ENCODE measurements around the gene GUCD1.
"Not testable (repeated sequence)": the region's sequence is repeated elsewhere in the genome, so short reads cannot be mapped to it uniquely, and the experiment has no call there.

GUCD1 gene

GRCh38 chr22:24554313-24555164 is at the start of gene GUCD1:
Gene GUCD1 (minus strand): TSS chr22:24555138. CDS start chr22:24554991, 147 bp downstream.
- no peak for DNase-seq

GRCh38 chr22:24603770-24604629 is 49.1 kb upstream of the GUCD1 start:
- not testable (repeated sequence) for DNase-seq

DNA sequence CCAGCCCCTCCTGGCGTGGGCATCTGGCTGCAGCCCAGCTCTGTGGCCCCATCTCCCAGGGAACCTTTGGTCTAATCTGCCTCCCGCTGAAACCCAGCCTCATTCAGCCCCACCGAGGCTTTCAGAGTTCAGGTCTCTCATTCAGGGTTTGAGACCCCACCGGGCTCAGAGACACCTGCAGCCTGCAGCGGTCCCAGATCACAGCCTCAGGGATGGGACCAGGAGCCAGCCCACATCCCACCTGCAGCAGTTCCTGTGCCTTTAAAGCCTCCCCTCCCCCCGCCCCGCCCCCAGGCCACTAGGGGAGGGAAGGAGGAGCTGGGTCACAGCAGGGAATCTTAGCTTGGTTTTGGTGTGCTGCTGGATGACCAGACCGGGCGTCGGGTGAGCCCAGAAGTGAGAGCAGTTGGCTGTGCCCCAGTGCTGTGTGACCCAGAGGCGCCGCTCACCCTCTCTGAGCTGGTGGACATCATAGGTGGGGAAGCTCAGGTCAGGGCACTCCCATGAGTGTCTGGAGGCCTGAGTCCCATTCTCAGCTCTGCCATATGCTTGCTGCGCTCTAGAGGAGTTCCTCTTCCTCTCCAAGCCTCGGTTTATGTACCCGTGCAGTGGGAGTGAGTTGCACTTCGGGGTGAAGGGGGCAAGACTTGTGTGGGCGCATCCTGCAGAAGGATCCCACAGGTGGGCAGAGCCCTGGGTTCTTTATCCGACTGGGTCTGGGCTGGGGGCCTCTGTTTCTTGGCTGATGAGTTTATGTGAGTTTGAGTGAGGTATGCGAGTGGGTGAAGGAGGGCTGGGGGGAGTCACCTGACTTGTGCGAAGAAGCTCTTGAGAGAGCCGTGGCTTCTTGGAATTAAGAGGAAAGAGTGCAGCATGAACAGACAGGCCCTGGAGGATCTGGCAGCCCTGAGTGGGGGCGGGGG is 48.2 kb upstream of the GUCD1 start, which contains the start of gene GGT1:
Gene GGT1, plus strand, starts transcription at position 347 of the 923 bp plus-strand sequence. CDS start 7,889 bp downstream, outside the sequence.
- not testable (repeated sequence) for DNase-seq

DNA sequence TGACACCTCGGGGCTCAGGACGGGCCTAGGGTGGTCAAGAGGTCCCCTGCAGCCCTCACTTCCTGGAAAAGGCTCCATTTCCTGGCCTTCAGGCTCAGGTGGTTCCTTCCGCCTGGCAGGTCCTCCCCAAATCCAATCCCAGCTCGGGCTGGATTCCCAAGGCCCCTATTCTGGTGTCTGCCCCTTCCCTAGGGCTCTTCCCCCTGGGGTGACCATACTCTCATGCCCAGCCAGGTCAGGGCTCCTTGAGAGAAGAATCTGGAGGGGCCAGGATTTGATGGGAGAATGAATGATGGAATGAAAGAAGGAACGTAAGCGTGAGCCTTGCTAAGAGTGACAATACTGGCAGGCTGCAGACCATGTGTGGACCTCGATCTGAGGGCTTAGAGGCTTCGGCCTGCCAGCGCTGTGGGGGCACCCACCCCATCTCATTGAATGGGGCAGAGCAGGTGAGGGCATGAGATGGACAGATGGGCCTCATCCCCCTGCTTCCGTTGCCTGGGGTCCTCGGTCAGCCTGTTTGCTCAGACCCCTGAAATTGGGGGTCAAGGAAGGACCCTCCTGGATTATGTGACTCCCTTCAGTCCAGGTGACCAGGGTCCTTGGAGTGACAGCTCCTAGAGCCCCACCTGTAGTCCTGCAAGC is 47.3 kb upstream of the GUCD1 start:
- not testable (repeated sequence) for DNase-seq

DNA sequence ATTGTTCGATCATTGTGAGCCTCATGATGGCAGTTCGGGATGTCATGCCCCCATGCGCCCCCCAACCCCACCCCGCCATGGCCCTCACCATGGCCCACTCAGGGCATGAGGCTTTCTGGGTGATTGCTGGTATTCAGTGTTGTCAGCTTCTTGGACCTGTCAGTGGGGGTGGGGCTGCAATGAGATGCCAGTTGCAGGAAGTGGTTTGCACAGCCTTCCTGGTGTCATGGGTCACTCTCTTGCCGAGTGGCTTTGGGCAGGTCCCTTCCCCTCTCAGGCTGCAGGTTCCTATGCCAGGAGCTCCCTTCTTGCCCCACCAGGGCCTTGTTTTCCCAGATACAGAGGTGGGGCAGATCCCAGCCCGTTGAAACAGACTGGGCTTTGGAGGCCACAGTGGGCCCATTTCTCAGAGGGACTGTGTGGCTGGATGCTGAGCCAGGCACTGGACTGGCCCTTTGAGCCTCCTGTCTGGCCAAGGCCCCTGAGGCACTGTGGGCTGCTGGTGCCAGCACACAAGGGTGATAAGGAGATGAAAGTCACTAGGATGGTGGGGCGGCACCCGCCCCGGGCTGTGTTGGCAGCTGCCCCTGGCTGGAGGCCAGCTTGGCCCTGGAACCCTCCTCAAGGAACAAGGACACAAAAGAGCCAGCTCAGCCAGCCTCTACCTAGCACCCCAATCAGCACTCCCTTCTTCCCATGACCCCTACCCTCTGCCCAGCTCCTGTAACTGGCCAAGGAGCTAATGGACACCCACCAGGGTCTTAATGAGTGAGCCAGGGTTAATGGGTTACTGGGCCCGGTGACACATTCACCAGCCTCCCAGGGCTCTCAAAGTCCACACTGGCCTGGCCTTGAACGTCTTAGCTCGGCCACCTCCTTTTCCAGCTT is 46.5 kb upstream of the GUCD1 start:
- DNase-seq: no peak

- not testable (repeated sequence) for DNase-seq
Measured at GRCh38 chr22:24599958-24600715, 45.2 kb upstream of the GUCD1 start.

DNA sequence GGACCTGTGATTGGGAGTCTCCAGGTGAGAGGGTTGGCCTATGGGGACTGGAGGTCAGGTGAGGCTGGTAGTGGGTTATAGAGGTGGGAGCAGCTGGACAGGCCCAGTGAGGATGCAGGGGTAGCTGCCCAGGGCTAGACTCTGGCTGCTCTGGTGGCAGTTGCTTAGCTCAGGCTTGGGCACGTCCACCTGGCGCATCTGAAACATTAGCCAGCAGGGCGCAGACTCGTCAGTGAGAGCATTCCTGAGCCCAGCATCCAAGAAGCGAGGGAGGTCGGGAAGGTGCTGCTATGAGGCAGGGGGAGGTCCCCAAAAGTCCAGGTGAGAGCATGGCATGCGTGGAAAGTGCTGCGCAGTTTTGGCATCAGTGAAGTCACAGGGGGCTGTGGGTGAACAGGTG is 44.6 kb upstream of the GUCD1 start:
- DNase-seq: no peak

- DNase-seq: not testable (repeated sequence)
Measured at GRCh38 chr22:24597076-24597475, 42.1 kb upstream of the GUCD1 start.

GRCh38 chr22:24595863-24596262 is 40.9 kb upstream of the GUCD1 start:
- DNase-seq: no peak

DNA sequence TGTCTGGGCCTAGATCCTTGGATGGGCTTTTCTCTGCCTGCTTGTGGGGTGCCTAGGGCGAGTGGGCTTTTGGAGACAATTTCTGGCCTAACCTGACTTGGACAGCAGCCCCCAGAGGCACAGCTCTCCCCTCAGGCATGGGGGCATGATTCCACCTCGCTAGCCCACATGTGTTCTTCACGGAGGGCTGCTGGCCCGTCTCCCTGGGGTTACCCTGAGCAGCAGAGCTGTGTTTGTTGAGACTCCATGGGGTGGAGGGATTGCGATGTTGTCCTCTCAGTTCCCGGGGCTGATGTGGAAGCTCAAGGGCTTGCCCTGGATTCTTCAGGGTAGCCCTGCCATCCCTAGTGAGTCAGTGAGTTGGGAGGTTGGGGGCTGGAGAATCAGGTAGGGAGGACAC is 40.3 kb upstream of the GUCD1 start:
- DNase-seq: no peak

- no peak for DNase-seq
Measured at GRCh38 chr22:24594569-24595120, 39.7 kb upstream of the GUCD1 start.

DNA sequence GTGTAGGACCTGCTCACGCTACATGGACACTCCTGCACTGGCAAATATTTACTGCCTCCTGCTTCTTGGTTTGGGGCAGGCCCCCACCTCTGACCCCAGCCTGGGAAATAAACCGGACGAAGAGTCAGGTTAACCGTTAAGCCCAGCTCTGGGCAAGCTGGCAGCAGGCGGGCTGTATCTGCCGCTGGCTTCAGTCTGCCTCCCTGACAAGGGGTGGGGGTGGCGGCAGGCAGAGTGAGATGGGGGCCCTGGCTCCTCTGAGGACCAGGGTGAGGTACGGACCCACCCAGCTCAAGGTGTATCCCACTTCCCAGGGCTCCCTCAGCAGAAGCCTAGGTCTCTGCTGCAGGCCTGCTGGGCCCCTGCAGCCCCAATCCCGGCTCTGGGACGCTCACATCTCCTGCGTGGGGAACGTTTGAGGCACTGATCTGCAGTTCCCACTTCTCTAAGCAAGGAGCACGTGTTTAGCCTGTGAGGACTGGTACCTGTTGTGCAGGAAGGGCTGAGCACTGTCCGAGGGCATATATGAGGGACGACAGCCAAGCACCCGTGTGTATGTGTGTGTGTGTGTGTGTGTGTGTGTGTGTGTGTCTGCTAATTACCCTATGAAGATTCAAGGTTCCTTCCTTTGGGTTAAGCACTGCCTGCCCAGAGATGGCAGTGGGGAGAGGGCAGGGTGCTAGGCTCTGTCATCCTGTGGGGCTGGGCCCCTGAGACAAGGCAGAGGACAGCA is 39.1 kb upstream of the GUCD1 start:
- DNase-seq: no peak

GRCh38 chr22:24593559-24593835 is 38.6 kb upstream of the GUCD1 start:
- not testable (repeated sequence) for DNase-seq

GRCh38 chr22:24592851-24593558 is 38.1 kb upstream of the GUCD1 start, which contains the start of gene LRRC75B:
Gene LRRC75B (minus strand): TSS chr22:24593073. CDS start chr22:24593039, 34 bp downstream.
- DNase-seq: peak; percentile 59

GRCh38 chr22:24592058-24592850 is 37.3 kb upstream of the GUCD1 start:
- no peak for DNase-seq

- no peak for DNase-seq
Measured at GRCh38 chr22:24591286-24591830, 36.4 kb upstream of the GUCD1 start.

GRCh38 chr22:24590596-24591173 is 35.7 kb upstream of the GUCD1 start:
- no peak for DNase-seq

Data from NCI-H1092 treated with DMSO at 0.1 percent for 48 hours (cell line).